Activated CD8-positive, alpha-beta memory T cell treated with anti-CD3 and anti-CD28 coated beads for 24 hours (primary cell): ENCODE results near the gene IDH3G.
A peak's percentile ranks its signal among the peaks of the same experiment; 100 is the strongest.
"Not testable (repeated sequence)": the region's sequence is repeated elsewhere in the genome, so short reads cannot be mapped to it uniquely, and the experiment has no call there.

Experiments used
- DNase-seq: peaks from one replicate; pipeline ENCODE4 v3.0.0-alpha.2; 2020

Gene IDH3G

DNA sequence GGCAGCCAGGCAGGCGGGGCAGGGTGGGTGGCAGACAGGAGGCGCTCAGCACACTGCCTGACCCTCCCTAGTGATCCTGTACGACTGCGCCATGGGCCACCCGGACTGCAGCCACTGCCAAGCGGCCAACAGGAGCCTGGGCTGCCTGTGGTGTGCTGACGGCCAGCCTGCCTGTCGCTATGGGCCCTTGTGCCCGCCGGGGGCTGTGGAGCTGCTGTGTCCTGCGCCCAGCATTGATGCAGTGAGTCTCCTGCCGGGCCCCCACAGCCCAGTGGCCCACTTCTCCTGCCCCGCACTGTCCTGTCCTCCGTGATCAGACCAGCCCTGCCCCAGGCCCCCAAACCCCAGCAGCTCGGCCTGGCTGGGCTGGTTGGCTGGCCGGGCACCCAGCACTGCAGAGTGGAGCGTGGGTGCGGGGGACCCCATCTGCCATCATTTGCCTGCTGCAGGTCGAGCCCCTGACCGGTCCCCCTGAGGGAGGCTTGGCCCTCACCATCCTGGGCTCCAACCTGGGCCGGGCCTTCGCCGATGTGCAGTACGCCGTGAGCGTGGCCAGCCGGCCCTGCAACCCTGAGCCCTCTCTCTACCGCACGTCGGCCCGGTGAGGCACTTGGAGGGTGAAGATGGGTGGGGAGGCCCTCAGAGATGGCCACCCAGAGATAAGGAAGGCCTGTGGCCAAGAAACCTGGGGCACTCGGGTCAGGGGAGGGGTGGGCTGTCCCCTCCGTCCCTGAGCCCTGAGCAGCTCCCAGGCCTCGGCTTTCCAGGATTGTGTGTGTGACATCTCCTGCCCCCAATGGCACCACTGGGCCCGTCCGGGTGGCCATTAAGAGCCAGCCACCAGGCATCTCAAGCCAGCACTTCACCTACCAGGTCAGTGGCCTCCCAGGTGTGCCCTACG lies 22.5 kb downstream of the IDH3G start:
- DNase-seq: no peak

DNA sequence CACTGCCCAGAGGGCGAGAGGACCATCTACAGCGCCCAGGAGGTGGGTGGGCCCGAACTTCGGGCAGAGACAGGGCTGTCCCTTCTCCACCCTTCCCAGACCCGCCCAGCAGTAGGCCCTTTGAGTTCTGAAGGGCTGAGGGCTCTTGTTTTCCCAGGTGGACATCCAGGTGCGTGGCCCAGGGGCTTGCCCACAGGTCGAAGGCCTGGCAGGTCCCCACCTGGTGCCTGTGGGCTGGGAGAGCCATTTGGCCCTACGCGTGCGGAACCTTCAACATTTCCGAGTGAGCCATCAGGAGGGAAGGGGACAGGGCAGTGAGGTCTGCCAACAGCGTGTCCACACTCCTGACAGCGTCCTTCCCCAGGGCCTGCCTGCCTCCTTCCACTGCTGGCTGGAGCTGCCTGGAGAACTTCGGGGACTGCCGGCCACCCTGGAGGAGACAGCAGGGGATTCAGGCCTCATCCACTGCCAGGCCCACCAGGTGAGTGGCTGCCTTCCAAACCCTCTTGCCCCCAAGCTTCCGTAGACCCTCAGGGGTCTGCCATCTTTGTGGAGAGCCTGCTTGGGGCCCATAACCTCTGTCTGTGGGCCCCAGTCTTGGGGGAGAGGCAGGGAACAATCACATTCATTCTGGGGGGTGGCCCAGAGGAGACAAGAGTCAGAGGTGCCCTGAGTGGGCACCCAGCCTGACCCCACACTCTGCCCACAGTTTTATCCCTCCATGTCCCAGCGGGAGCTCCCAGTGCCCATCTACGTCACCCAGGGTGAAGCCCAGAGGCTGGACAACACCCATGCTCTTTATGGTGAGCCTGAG lies 23.4 kb downstream of the IDH3G start:
- no peak for DNase-seq

DNA sequence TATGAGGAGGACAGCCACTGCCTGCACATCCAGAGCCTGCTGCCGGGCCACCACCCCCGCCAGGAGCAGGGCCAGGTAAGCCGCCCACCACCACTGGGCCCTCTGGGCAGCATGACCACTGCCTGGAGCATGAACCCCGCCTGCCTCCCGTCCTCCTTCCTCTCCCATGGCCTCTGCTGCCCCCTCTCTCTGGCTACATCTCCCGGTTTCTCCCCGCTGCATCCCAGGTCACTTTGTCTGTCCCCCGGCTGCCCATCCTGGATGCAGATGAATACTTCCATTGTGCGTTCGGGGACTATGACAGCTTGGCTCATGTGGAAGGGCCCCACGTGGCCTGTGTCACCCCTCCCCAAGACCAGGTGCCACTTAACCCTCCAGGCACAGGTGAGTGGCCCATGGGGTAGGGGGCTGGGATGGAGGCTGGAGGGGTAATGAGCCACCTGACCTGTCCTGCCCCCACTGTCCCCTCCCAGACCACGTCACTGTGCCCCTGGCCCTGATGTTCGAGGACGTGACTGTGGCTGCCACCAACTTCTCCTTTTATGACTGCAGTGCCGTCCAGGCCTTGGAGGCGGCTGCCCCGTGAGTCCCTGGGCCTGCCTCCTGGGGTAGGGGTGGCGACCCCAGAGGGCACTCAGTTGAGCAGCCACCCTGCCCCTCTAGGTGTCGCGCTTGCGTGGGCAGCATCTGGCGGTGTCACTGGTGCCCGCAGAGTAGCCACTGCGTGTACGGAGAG lies 24.1 kb downstream of the IDH3G start:
- DNase-seq: no peak

DNA sequence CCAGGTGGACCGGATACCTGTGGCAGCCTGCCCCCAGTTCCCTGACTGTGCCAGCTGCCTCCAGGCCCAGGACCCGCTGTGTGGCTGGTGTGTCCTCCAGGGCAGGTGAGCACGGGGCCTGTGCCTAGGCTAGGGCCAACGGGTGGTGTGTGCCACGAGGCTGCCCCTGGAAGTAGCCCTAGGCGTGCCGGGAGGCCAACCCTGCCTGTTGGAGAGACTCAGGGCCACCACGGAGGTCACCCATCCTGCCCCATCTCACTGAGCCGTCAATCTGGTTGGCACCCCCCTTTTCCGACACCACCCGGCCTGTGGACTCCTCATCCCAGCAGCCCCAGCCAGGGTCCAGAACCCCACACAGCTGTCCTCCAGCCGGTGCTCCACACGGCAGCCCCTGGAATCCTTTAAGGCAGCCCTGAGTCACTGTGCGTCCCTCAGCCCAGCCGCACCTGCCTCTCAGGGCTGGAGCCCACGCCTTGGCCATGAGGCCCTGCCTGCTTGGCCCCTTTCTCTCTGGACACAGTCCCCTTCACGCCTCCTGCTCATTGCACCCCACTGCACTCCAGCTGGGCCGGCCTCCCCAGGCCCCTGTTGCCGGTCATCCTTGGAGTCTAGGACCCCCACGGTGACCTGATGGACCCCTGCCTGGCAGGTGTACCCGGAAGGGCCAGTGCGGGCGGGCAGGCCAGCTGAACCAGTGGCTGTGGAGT lies 24.9 kb downstream of the IDH3G start:
- no peak for DNase-seq

DNA sequence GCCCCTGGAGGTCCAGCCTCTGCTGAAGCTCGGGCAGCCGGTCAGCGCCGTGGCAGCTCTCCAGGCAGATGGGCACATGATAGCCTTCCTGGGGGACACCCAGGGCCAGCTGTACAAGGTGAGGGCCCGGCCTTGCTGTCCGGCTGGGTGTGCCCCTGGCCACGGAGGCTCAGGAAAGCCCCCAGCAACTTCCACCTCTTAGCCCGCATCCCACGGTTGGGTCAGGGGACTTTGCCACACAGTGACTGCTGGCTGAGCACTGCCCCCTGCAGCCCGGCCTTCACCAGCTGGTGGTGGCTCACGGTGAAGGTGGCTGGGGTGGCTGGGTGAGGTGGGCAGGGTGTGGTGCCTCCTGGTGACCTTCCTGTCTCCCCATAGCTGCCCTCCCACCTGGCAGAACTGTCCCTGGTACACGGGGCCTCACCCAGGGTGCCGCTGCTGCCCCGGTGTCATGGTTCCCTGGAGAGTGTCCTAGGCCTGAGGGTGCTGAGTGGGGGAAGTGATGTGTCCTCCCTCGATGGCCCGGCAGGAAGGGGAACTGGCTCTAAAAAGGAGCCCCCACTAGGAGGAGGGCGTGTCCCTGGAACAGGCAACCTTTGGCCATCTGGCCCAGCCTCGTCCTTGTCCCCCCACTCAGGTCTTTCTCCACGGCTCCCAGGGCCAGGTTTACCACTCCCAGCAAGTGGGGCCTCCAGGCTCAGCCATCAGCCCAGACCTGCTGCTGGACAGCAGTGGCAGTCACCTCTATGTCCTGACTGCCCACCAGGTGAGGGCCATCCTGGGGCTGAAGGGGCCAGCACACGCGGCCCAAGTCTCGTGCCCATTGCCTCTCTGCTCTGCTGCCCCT lies 25.6 kb downstream of the IDH3G start:
- DNase-seq: no peak

DNA sequence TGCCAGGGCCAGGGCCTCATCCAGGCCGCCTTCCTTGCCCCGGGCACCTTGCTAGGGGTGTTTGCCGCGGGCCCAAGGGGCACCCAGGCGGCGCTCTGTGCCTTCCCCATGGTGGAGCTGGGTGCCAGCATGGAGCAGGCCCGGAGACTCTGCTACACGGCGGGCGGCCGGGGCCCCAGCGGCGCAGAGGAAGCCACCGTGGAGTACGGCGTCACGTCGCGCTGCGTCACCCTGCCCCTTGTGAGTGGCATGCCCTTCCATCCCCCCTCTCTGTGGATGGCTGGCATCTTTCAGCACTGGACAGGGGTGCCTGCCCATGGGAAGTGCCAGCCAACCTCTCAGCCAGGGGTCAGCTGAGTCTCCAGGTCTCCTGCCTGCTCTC lies 26.5 kb downstream of the IDH3G start:
- DNase-seq: no peak

DNA sequence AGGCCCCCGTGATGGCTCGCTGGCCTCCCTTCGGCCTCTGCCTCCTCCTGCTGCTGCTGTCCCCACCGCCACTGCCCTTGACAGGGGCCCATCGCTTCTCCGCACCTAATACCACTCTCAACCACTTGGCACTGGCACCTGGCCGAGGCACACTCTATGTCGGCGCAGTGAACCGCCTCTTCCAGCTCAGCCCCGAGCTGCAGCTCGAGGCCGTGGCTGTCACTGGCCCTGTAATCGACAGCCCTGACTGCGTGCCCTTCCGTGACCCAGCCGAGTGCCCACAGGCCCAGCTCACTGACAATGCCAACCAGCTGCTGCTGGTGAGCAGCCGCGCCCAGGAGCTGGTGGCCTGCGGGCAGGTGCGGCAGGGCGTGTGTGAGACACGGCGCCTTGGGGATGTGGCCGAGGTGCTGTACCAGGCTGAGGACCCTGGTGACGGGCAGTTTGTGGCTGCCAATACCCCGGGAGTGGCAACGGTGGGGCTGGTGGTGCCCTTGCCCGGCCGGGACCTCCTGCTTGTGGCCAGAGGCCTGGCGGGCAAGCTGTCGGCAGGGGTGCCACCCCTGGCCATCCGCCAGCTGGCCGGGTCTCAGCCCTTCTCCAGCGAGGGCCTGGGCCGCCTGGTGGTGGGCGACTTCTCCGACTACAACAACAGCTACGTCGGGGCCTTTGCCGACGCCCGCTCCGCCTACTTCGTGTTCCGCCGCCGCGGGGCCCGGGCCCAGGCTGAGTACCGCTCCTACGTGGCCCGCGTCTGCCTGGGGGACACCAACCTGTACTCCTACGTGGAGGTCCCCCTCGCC lies 27.1 kb downstream of the IDH3G start:
- no peak for DNase-seq

DNA sequence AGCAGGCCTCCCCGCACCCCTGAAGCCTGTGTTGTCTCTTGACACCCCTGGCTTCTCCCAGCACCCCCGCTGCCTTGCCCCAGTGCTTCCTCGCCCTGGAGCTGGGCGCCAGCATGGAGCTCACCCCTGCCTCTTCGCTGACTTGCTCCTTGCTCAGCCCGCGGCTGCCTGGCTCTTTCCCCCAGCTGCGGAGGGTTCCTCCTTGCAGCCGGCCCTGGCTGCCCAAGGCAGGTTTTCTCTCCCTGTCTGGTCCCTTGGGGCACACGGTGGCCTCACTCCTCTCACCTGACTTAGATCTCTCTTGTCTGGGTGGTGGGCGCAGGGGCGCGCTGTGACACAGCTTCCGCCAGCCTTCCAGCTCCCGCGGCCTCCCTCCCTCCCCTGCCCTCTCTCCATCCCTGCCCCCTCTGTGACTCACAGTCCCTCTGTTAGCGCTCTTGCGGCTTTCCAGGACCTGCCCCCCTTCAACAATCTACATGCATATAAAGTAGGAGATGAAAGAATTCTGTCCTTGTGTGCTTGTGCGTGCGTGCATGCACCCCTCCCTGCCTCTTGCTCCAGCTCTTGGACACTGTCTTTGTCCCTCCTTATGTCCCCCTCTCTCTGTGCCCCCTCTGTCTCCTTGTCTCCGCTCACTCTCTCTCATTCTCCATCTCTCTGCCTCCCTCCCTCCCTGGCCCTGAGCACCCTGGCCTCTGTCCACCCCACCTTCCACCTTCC lies 27.9 kb downstream of the IDH3G start:
- no peak for DNase-seq

DNA sequence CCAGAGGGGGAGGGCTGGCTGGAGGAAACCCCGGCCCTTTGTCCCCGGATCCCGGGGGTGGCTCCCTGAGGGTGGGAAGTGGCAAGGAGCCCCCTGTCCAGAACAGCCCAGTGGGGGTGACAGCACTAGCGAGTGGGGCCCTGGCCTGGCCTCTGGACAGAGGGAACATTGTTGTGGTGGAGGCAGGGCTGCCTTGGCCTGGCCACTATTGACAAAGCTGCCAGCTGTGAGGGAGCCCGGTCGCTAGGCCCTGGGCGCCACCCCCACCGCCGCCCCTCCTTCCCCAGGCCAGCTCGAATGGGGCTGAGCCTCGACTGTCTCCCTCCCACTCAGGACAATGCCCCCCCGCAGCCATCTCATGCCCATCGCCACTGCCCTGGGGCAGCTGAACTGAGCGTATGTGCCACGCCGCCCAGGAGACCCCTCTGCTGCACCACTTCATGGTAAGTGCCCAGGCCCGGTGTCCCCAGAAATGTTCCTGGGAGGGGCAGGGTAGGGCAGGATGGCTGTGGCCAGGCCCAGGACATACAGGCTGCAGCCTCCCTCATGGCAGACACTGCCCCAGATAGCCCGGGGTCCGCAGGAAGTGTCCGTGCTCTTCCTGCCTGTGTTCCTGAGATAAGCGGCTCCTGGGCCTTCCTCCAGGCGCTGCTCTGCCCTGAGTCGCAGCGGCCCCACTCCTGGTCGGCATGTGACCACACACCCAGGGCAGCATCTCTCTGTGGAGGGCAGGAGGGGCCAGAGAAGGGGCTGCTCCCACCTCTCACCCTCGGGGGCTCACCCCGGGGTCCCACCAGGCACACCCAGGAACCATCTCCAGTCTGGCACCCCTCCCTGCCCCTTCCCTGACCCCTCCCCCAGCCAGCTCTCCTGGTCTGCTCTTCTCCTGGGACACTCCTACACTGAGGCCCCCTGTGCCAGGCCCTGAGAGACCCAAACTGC lies 28.8 kb downstream of the IDH3G start:
- no peak for DNase-seq

DNA sequence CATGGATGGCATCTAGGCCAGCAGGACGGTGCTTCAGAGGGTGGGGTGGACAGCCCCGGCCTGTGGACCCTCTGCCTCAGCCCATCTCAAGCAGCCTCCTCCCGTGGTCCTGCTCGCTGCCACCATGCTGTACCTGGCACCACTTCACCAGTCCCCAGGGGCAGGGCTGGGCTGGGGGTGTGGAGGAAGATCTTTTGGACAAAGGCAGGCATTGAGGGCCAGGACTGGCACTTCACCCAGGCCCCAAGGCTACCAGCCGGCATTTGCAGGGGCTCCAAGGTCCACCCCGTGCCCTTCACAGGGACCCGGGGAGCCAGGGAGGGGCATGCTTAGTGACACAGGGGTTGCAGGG lies 29.4 kb downstream of the IDH3G start:
- no peak for DNase-seq

DNA sequence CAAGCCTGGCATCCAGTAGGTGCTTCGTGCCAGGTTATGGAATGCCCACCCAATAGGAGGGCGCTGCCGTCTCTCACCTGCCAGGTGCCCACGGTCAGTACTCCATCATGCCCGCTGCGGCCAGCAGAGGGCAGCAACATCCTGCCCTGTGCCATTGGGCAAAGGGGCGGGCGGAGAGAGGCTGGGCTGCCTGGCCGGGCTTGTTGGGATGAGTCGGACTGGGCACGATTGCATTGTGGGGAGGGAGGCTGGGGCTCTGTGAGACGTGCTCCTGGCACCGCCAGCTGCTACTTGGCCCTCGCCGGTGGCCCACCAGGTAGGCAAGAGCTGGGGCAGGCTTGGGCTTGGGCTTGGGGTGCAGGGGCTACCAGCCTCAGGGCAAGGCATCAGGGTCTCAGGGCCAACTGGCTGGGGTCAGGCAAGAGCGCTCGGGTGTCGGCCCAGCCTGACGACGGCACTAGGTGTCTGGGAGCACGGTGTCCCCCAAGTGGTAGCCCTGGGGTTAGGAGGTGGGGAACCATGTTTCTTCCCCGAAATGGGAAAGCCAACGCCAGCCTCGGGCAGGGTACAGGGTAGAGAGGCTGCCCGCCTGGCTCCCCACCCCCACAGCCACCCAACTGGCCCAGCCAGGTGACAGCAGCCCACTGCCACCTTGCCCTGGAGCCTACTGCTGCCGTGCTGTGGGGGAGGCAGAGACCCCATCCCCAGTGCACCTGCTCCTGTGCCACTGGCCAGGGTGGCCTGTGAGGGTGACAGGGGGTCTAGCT lies 30.0 kb downstream of the IDH3G start, which contains the start of gene PLXNB3:
Gene PLXNB3 (plus strand): TSS at position 261 of the 767 bp plus-strand sequence. CDS start 1,287 bp downstream, outside the sequence.
- DNase-seq: peak; percentile 92

DNA sequence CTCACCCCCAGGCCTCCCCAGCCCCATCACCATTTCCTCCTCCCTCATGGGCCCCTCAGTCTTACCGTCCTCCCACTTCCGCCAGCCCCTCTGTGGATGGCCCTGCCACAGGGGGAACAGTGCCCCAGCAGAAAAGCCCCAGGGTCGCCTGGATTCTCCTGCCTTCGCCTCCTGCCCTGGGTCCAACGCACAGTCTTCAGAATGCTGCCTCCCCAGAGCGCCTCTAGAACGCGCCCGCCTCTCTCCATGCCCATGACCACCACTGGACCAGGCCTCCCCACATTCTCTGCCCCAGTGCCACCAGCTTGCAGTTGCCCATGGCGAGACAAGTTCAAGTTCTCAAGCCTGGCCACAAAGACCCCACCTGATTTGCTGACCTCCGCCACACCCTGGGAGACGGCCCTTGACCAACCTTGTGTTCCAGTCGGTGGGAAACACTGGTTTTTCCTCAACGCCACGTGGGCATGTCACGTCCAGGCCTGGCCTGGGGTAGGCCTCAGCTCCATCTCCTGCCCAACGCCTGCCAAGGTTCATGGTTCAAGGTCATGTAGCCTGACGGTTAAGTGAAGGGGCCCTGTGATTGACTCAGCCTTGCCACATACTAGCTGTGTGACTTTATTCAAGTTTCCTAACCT lies 30.8 kb downstream of the IDH3G start:
- DNase-seq: no peak

DNA sequence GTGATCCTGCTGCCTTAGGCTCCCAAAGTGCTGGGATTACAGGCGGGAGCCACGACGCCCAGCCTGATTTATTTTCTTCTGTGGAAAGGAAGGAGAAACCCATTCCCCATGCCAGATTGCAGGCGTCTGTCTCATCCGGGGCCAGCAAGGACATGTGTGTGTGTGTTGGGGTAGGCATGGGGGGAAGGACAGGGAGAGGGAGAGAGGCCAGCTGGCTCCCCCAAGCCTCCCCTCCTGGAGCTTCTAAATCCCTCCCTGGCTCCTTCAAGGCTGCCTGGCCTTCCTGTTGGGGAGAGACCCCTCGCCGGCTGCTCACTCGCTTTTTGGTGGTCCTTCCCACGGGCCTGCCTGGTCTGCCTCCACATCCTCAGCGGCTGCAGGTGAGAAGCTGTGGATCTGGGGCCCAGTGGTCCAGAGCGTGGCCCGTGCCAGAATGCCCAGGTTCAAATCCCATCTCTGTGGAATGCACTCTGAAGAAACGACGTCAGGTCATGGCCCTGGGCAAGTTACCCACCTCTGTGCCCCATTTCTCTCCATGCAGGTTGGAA lies 31.5 kb downstream of the IDH3G start:
- no peak for DNase-seq

DNA sequence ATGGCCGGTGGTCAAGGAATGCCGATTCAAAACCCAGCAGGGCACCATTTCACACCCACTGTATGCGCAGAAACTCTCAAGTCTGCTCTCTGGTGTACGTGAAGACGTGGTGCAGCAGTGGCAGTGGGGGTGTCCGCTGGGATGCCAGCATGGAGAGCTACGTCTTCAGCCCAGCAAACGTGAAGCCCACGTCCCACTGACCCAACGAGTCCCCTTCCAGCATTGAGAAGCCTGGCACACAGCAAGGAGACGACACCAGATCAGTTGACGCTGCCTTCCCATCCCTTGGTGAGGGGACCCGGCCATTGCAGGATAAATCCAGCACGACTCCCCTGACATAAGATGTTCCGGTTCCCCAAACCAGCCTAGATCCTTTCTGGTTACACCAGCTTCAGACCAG lies 32.3 kb downstream of the IDH3G start:
- no peak for DNase-seq

DNA sequence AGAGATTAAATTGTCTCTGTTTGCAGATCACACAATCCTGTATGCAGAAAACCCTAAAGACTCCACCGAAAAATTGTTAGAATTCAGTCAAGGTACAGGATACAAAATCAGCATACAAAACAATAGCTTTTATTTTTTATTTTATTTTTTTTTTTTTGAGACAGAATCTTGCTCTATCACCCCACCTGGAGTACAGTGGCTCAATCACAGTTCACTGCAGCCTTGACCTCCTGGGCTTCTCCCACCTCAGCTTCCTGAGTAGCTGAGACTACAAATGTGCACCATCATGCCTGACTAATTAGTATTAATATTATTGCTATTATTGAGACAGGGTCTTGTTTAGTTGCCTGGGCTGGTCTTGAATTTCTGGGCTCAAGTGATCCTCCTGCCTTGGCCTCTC lies 39.0 kb downstream of the IDH3G start:
- no peak for DNase-seq

DNA sequence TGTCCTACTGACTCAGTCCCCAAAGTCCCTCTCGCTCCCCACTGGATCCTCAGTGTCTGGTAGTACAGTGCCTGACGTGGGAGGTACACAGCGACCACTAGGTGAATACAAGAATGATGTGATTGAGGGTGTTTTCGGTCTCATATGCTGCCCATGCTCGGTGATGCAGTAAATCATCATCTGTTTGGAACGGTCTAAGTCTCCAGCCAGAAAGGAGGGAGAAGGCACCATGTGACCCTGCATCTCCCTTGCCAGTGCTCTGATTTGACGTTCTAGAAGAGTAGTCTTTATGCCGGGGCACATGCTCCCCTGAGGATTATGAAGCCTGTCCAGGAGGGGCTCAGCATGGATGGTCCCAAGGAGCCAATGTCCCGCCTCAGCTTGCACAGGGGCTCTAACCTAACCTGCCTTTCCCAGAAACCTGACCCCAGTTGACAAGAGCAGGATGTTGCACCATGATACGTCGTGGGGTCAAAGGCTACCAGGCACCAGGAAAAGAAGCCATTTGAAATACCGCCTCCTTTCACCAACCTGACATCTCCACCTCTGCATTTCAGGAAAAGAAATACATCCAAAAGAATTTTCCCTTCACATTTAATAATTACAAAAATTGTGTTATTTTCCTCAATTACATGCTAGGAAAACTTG lies 43.9 kb downstream of the IDH3G start:
- no peak for DNase-seq

DNA sequence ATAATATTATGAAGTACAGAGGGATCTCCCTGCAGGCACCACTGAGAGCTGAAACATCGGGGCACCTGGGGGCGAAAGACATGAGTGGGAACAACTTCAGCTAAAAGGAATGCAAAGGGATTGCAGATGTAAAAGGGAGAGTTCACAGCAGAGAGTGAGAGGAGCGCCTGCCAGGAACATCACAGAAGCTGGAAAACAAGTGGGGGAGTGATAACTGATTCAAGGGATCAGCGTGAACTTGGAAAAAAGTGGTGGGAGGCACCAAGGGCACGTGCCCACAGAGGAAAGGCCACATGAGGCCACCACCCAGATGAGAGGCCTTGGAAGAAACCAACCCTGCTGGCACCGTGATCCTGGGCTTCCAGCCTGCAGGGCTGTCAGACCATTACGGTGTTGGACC lies 45.2 kb downstream of the IDH3G start:
- not testable (repeated sequence) for DNase-seq
